ENCODE measurements around the gene RNF182.
"Not testable (repeated sequence)": the region's sequence is repeated elsewhere in the genome, so short reads cannot be mapped to it uniquely, and the experiment has no call there.

RNF182 gene

DNA sequence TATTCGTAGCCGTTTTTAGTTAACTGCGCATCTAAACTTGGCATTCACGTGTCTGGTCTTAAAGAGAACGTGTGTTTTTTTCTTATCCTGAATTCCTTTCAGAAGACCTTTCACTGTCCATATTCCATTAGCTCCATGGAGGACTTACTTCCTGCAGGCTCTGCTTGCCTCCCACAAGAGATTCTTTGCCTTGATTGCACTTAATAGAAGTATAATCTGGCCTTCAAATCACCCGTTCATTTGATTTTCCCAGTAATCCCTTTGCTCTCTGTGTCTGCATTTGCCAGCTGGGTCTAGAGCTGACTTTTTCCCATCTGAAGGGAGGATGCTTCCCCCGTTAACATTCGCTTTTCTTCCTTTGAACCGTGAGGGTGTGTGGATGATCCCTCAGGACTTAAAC, 79.5 kb downstream of the RNF182 start:
- no peak for DNase-seq

DNA sequence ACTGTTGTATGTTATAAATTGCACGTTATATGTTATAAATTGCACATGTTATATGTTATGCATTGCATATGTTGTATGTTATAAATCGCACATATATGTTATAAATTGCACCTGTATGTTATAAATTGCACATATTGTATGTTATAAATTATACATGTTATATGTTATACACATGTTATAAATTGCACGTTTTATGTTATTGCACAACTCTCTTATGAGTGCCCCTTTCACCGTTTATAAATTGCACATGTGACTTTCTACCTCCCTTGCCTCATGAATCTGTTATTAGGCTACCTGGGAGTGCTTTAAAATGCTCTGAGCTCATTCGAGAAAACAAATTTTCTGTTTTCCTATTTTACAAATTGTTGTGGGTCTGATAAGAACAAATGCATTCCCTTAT, 84.1 kb downstream of the RNF182 start:
- DNase-seq = no peak

DNA sequence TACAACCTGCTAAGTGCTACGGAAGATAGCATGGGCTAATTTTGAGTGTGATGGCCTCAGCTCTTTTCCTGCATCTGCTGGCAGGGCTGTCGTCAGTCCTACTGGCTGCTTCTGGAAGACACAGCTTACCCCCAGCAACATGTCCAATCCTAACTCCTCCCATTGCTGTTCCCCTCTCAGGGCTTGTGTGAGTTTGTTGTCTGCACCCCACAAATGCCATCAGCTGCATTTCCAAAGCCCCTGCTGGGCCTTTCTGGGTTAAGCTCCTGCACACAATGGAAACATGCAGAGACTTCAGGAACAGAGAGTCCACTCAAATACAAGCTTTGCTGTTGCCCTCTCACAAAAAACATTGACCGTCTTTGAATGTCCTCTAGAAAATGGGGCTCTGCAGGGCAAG, 84.7 kb downstream of the RNF182 start:
- no peak for DNase-seq

DNA sequence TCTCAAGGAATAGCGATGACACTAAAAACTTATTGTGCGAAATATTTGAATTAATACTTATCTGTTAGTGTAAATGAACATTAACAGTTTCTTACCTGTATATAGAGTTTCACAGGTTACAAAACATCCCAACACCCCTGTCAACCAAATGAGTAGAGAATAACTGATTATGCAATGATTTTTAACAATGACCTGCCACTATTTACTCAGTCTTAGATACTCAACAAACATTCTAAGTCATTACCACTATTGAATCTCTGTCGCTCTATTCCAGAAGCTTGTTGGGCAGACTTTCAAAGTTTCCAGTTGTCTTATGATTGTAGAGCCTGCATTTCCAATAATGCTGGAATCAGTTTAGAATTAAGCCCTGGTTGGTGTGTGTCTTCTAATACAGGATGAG, 85.5 kb downstream of the RNF182 start:
- DNase-seq = no peak

DNA sequence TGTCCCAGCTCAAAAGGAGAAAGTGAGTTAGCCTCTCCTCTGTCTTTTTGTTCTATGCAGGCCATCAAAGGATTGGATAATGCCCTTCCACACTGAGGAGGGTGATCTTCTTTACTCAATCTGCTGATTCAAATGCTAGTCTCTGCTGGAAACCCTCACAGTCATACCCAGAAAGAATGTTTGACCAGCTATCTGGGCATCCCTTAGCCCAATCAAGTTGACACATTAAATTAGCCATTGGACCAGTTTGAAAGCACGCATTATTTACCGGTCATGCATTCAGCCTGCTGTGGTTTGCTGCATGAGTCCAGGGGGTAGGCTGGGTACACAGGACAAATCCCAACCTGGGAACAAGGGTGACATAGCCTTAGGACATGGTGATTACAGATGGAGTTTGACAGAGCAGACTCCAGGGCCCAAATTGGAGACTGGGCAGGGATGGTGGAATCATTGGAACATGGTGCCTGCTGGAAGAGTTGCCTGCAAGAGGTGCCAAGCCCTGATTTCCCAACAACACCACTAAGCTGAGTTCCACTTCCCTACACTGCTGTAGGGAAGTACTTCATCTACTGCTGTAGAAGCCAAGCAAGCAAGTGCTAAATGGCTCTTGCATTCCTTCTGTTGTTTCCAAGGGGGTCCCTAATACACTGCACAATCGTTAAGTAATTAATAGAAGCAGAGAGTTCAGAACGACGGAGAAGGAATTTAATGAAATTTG, 87.7 kb downstream of the RNF182 start:
- no peak for DNase-seq

DNA sequence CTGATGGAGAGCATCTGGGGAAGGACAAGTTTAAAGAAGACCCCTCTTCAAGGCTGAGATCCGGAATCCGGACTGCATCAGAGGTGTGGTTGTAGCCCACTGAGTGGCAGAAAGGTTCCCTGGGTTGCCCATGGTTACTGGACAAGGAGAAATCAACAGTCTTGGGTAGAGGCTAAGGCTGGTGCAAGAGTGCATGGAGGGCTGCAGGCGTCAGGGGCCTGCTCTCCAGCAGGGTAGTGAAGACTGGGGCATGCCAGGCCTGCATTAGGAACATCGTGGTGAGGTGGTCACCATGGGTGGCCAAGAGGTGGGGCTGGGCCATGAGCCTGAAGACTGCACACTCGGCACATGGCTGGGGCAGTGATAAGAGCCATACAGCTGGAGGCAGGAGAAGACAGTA, 91.2 kb downstream of the RNF182 start:
- DNase-seq = no peak

DNA sequence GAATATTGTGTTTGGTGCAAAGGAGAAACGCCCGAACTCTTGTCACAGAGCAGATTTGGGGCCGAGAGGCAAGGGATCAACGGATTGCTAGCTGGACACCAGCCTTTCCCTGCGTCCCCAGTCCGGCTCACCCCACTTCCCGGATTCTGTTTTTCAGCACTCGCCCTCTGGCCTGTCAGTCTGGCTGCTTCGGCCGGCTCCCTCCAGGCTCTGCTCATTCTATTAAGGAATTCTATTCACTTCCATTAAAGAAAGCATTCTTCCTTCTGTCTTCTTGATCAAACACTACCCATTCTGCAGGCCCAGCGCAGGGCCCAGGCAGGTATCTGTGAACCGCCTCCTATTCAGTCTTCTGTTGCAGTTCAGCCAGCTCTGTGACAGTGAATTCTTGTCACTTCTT, 91.7 kb downstream of the RNF182 start:
- no peak for DNase-seq

DNA sequence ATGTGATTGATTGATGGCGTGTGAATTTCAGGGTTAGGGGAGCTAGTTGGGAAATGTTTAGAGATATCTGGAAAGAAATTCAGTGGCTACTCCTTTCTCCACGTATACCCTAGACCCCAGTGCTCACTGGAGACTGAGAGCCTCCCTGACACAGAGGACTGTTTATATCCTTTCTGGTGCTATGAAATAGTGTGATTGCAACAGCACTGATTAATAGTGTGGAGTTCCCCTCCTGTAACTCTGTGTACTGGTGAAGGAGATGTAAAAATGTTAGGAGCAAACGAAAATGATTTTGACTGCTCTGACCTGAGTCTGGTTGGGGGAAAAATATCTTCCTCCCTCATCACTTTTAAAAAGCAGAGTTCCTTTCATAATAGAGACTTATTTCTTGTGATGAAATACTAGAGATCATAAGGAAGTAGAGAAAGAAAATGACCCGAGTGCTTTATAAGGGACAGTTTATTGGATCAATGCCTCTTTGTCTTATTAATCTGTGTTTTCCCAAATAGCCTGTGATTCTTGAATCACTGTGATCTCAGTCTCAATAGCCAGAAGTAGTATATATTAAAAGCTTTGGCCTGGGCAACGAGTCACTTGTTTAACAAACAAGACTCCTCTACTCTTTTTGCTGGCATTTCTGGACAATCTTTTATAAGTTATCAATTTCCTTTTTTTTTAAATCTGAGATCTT, 92.3 kb downstream of the RNF182 start:
- no peak for DNase-seq

DNA sequence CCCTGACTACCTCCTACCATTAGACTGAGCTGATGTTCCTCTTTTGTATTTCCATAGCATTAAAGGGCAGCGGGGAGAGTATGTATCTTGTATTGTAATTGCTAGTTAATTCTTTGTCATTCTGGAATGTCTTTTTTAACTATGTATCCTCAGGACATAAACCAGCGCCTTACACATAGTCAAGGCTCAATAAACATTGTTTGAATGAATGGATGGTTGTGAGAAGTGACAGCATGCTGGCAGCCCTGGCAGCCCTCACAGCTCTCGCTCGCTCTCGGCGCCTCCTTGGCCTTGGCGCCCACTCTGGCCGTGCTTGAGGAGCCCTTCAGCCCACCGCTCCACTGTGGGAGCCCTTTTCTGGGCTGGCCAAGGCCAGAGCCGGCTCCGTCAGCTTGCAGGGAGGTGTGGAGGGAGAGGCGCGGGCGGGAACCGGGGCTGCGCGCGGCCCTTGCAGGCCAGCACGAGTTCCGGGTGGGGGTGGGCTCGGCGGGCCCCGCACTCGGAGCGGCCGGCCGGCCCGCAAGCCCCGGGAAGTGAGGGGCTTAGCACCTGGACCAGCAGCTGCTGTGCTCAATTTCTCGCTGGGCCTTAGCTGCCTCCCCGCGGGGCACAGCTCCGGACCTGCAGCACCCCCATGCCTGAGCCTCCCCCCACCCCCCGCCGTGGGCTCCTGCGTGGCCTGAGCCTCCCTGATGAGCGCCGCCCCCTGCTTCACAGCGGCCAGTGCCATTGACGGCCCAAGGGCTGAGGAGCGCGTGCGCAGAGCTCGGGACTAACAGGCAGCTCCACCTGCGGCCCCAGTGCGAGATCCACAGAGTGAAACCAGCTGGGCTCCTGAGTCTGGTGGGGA, 93.1 kb downstream of the RNF182 start:
- no peak for DNase-seq

DNA sequence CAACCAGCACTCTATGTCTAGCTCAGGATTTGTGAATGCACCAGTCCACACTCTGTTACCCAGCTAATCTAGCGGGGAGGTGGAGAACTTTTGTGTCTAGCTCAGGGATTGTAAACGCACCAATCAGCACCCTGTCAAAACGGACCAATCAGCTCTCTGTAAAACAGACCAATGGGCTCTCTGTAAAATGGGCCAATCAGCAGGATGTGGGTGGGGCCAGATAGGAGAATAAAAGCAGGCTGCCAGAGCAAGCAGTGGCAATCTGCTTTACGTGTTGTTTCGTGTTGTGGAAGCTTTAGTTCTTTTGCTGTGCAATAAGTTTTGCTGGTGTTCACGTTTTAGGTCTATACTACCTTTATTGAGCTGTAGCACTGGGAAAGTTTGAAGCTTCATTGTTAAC, 93.8 kb downstream of the RNF182 start:
- not testable (repeated sequence) for DNase-seq

DNA sequence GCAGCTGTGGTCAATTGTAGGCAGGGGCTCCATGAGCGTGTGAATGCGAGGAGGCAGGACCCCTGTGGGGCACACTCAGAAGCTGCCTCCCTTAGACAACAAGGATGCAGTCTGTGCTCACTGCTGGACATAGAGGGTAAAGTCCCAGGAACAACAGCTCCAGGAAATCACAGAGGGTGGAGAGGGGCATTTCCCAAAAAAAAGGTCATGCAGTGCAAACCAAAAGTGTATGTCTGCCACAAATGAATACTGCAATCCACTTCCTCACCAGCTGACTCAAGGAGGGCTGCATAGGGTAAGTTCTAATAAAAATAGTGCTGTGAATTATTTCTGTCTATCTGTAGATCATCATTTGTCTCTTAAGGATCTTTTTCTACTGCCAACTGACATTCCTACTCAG, 95.8 kb downstream of the RNF182 start:
- no peak for DNase-seq

DNA sequence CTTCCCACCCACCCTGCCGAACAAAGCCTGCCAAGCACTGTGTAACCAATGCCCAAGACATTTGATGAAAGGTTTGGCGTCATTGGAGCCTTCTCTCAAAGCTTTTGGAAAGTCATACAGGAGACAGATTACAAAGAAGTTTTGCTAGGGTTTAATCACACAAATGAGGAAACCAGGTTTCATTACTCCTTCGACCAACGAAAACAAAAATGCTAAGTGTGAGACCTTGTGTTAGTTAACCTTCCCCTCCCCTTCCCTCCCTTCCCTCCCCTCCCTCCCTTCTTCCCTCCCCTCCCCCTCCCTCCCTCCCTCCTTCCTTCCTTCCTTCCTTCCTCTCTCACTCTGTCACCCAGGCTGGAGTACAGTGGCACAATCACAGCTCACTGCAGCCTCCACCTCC, 96.7 kb downstream of the RNF182 start:
- DNase-seq = no peak

DNA sequence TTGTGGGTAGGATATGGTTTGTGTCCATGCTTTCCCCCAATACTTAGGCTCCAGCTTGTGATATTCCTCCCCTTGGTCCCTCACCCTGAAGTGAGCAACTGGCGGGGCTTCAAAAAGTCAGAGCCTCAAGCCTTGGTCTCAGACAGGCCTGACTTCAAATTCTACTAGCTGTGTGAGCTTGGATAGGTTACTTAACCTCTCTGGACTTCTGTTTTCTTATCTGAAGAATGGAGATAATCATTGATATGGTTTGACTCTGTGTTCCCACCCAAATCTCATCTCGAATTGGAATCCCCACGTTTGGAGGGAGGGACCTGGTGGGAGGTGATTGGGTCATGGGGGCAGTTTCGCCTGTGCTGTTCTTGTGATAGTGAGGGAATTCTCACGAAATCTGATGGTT, 97.9 kb downstream of the RNF182 start:
- no peak for DNase-seq

DNA sequence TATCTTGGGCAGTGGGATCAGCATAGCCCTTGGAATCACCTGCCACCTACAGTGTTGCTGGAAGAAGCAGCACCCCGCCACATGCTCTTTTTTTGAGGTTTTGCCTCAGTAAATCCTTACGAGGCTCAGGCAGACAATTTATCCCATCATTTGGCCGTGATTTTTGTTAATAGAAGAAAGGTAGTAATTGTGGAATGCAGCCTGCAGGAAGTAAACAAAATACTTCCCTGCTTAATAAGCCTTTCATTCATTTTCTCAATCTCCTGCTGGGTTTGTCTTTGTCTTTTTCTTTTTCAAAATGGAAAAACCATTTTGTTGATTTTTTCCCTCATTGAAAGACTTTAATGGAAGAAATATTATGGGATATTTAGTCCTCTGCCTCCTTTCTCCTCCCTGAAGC, 99.1 kb downstream of the RNF182 start:
- DNase-seq = no peak

DNA sequence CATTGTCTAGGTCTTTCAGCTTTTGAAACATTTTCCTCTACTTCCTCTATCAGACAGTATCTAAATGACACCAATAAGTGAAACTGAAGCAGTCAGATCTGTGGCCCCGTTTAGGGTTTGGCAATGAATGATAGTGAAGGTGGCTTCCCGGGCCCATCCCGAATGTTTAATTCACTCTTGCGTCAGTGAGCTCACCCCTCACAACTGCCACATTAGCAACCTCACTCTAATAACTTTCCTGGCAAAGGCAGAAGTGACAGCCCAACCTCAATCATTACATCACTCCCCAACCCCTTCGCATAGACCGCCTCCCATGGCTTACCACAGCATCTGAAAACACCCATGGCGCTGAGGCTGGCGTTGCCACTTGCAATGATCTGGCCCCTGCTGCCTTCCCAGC, 100.4 kb downstream of the RNF182 start:
- DNase-seq = no peak

DNA sequence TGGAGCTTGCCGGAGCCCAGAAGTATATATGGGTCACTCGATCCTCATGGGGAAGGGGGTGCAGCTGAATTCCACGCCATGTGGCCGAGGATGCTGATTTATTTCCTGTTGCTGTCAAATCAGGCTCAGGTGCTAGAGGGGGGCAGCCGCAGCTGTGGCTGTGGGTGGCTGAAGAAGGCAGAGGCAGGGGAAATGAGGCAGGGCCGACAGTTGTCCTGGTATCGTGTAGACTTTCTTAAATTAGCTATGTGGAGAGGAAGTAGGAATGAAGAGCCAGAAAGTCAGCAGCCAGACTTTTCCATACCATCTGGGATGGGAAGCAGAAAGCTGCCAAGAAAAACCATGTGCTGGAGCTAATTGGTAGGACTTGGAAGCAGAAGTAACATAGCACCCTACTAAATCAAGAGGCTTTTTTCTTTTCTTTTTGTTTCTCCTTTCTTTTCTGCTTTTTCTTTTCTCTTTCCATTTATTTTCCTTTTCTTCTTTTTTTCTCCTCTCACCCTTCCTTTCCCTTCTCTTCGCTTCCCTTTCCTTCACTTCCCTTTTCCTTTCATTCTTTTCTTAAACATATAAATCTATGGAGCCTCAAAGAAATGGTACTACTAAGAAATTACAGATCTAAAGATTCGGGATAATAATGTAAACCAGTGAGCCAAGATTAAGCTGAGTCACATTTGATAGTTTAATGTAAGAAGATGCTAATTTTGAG, 102.2 kb downstream of the RNF182 start:
- DNase-seq = peak; percentile 63

DNA sequence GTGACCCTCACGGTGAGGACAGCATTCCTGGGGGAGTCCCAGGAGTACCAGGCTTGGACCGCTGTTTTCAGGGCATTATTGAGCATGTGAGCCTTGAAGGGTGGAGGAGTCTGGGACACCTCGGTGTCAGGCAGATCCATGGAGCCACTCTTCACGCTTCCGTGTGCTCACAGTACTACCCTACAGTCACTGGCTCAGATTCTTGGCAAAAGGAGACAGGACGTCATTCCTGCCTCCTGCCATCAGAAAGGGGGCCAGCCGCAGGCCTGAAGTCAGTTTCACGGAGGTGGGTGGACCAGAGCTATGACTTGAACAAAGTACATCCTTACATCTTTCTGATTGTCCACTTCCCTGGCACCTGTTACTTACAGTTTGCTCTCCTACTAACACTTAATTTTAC, 103.9 kb downstream of the RNF182 start:
- no peak for DNase-seq

DNA sequence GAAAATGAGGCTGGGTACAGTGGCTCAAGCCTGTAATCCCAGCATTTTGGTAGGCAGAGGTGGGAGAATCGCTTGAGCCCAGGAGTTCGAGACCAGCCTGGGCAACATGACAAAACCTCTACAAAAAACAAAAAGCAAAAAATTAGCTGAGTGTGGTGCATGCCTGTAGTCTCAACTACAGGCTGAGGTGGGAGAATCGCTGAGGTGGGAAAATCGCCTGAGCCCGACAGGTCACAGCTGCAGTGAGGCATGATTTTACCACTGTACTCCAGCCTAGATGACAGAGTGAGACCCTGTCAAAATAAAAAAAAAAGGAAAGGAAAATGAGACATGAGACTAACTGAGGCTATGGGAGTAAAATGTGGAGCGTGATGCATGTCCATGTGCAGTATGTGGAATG, 104.9 kb downstream of the RNF182 start:
- DNase-seq = no peak
